H1 (cell line): Measurements from ENCODE around the gene PTPRE. TPM values are rescaled to one million over a fixed set of nuclear protein-coding genes. Genes with fewer than 3 reads are reported as not detected.

ENCODE experiments used
- CTCF ChIA-PET: fragments of 300-600 bp; sonication (Branson Sonifier 250); formaldehyde crosslinking; loops from one replicate; lab custom pipeline; 2021; ENCODE audit not compliant: partially characterized antibody; lab: Charles Lee
- POLR2A ChIA-PET: fragments of 300-600 bp; sonication (Branson Sonifier 250); formaldehyde crosslinking; loops from one replicate; lab custom pipeline; 2021; ENCODE audit warnings: inconsistent platforms; ENCODE audit not compliant: partially characterized antibody; lab: Charles Lee
- DNase-seq, 2 experiments: peaks; one replicate each; pipeline versions ENCODE4 v3.0.0 to v3.0.0-alpha.2; 2010 to 2022; ENCODE audit warnings: low spot score in 2 of 2, low read depth in 1 of 2, mixed read lengths in 1 of 2
- FAIRE-seq: peaks from 2 replicates; lab custom pipeline; 2011; peaks lifted over from hg19 to GRCh38; lab: Jason Lieb, UNC
- H2AFZ ChIP-seq: 2 replicates; pipeline ENCODE4 v1.8.1; 2012; ENCODE audit warnings: low read length, inconsistent platforms
- H2AK5ac ChIP-seq: 2 replicates; pipeline ENCODE4 v1.6.1; 2013; ENCODE audit warnings: low read depth, low read length
- H2BK120ac ChIP-seq: replicated peaks from 2 replicates; pipeline ENCODE3; 2013; ENCODE audit warnings: low read depth, low read length, inconsistent platforms
- H2BK12ac ChIP-seq: 2 replicates; pipeline ENCODE4 v1.6.1; 2013; ENCODE audit warnings: low read depth, low read length
- H2BK15ac ChIP-seq: 2 replicates; pipeline ENCODE4 v1.6.1; 2013; ENCODE audit warnings: low read length
- H2BK20ac ChIP-seq: 2 replicates; pipeline ENCODE4 v1.6.1; 2013; ENCODE audit warnings: low read length
- H2BK5ac ChIP-seq: 2 replicates; pipeline ENCODE4 v1.6.1; 2013; ENCODE audit warnings: low read depth, low read length
- H3K14ac ChIP-seq: 2 replicates; pipeline ENCODE4 v1.6.1; 2013; ENCODE audit warnings: inconsistent platforms; ENCODE audit not compliant: insufficient read length
- H3K18ac ChIP-seq: 2 replicates; pipeline ENCODE4 v1.6.1; 2013; ENCODE audit warnings: low read length; ENCODE audit errors: extremely low read depth
- H3K23ac ChIP-seq: 2 replicates; pipeline ENCODE4 v1.6.1; 2013; ENCODE audit warnings: inconsistent platforms; ENCODE audit not compliant: insufficient read length
- H3K23me2 ChIP-seq: 2 replicates; pipeline ENCODE4 v1.6.1; 2013; ENCODE audit warnings: low read depth, low read length
- H3K27ac ChIP-seq: 2 replicates; pipeline ENCODE4 v1.6.1; 2011; ENCODE audit warnings: low read depth, low read length, inconsistent platforms
- H3K27me3 ChIP-seq, 4 experiments: replicated peaks in 1 of 4; 1 replicate in 1 of 4; 2 replicates in 3 of 4; pipeline versions ENCODE4 v1.6.1 to v1.8.1; 2011 to 2013; ENCODE audit warnings: low read length in 3 of 4, mild to moderate bottlenecking in 3 of 4, inconsistent platforms in 2 of 4, mixed read lengths in 2 of 4, moderate library complexity in 1 of 4; ENCODE audit not compliant: control insufficient read depth in 3 of 4, insufficient read depth in 3 of 4; ENCODE audit errors: extremely low read depth in 1 of 4
- H3K36me3 ChIP-seq, 4 experiments: 2 replicates each; pipeline versions ENCODE4 v1.6.1 to v1.8.1; 2011 to 2013; ENCODE audit warnings: mild to moderate bottlenecking in 4 of 4, low read length in 3 of 4, moderate library complexity in 2 of 4, control low read depth in 1 of 4, inconsistent platforms in 1 of 4; ENCODE audit not compliant: insufficient read depth in 4 of 4, control insufficient read depth in 2 of 4
- H3K4ac ChIP-seq: replicated peaks from 2 replicates; pipeline ENCODE3; 2013; ENCODE audit warnings: low read length, low read depth, mixed read lengths, inconsistent platforms; ENCODE audit not compliant: insufficient read length
- H3K4me1 ChIP-seq, 4 experiments: replicated peaks in 1 of 4; 1 replicate in 1 of 4; 2 replicates in 3 of 4; pipeline versions ENCODE4 v1.6.1 to v1.8.1; 2011 to 2013; ENCODE audit warnings: low read length in 3 of 4, inconsistent platforms in 2 of 4, mixed read lengths in 1 of 4; ENCODE audit not compliant: insufficient read depth in 4 of 4, control insufficient read depth in 3 of 4
- H3K4me2 ChIP-seq, 2 experiments: 2 replicates each; pipeline versions ENCODE4 v1.6.1 to v1.8.1; 2011 to 2013; ENCODE audit warnings: low read depth in 2 of 2, low read length in 2 of 2, control low read depth in 1 of 2, inconsistent platforms in 1 of 2, mild to moderate bottlenecking in 1 of 2; ENCODE audit not compliant: insufficient read depth in 1 of 2
- H3K4me3 ChIP-seq, 4 experiments: fragments of 200-600, 300-600 bp in 1 of 4; sonication (generic), shearing (Covaris generic), sonication (Bioruptor Twin) in 1 of 4; 2 replicates each; pipeline versions ENCODE4 v1.5.1 to v1.8.1; 2011 to 2016; ENCODE audit warnings: low read length in 4 of 4, low read depth in 3 of 4, control low read depth in 2 of 4, inconsistent platforms in 2 of 4, mild to moderate bottlenecking in 2 of 4, mixed read lengths in 1 of 4, moderate library complexity in 1 of 4; ENCODE audit not compliant: insufficient read depth in 2 of 4; ENCODE audit errors: extremely low read depth in 1 of 4
- H3K56ac ChIP-seq: replicated peaks from 2 replicates; pipeline ENCODE3; 2013; ENCODE audit warnings: low read depth, mild to moderate bottlenecking, mixed read lengths, low read length, inconsistent platforms; ENCODE audit not compliant: insufficient read length
- H3K79me1 ChIP-seq: 2 replicates; pipeline ENCODE4 v1.6.1; 2013; ENCODE audit warnings: low read depth, low read length, control low read depth
- H3K79me2 ChIP-seq, 2 experiments: 2 replicates each; pipeline versions ENCODE4 v1.6.1 to v1.8.1; 2012 to 2013; ENCODE audit warnings: low read length in 2 of 2, mild to moderate bottlenecking in 2 of 2, inconsistent platforms in 1 of 2; ENCODE audit not compliant: insufficient read depth in 2 of 2, control insufficient read depth in 1 of 2
- H3K9ac ChIP-seq, 4 experiments: replicated peaks in 1 of 4; 1 replicate in 1 of 4; 2 replicates in 3 of 4; pipeline versions ENCODE4 v1.6.1 to v1.8.1; 2011 to 2013; ENCODE audit warnings: low read depth in 3 of 4, low read length in 3 of 4, control low read depth in 2 of 4, mild to moderate bottlenecking in 2 of 4, moderate library complexity in 2 of 4, inconsistent platforms in 1 of 4; ENCODE audit errors: extremely low read depth in 1 of 4
- H3K9me3 ChIP-seq, 2 experiments: 2 replicates each; pipeline versions ENCODE4 v1.6.1 to v1.8.1; 2012 to 2013; ENCODE audit warnings: mild to moderate bottlenecking in 2 of 2, moderate library complexity in 2 of 2, control low read depth in 1 of 2, inconsistent platforms in 1 of 2, low read depth in 1 of 2, low read length in 1 of 2, mixed read lengths in 1 of 2; ENCODE audit not compliant: insufficient read depth in 2 of 2
- H4K20me1 ChIP-seq, 2 experiments: replicated peaks in 1 of 2; 2 replicates each; pipeline versions ENCODE3 to v1.8.1; 2011 to 2013; ENCODE audit warnings: inconsistent platforms in 2 of 2, low read length in 2 of 2, mild to moderate bottlenecking in 1 of 2; ENCODE audit not compliant: insufficient read depth in 2 of 2, control insufficient read depth in 1 of 2
- H4K5ac ChIP-seq: 2 replicates; pipeline ENCODE4 v1.6.1; 2013; ENCODE audit warnings: low read length, low read depth, mixed read lengths, inconsistent platforms; ENCODE audit not compliant: insufficient read length
- H4K8ac ChIP-seq: 2 replicates; pipeline ENCODE4 v1.8.0; 2013; ENCODE audit warnings: mild to moderate bottlenecking, moderate library complexity, low read length, inconsistent platforms; ENCODE audit not compliant: insufficient read depth; ENCODE audit errors: extremely low read depth
- H4K91ac ChIP-seq: replicated peaks from 2 replicates; pipeline ENCODE3; 2013; ENCODE audit warnings: low read length, mixed read lengths, inconsistent platforms; ENCODE audit not compliant: insufficient read length
- ATF2 ChIP-seq: IDR thresholded peaks from 2 replicates; pipeline ENCODE4 v1.6.1; 2012; ENCODE audit warnings: low read length, inconsistent platforms
- BCL11A ChIP-seq, 2 experiments: IDR thresholded peaks; one replicate each; pipeline ENCODE4 v1.6.1; 2011; ENCODE audit warnings: low read depth in 2 of 2, low read length in 2 of 2, mild to moderate bottlenecking in 2 of 2
- EGR1 ChIP-seq: IDR thresholded peaks from 2 replicates; pipeline ENCODE4 v1.6.1; 2011; ENCODE audit warnings: low read depth, low read length, borderline replicate concordance
- GTF2F1 ChIP-seq: IDR thresholded peaks from 2 replicates; pipeline ENCODE4 v1.6.1; 2012; ENCODE audit warnings: low read depth, low read length, improper control_type of control experiment, borderline replicate concordance
- JUN ChIP-seq: IDR thresholded peaks from 2 replicates; pipeline ENCODE4 v1.6.1; 2011; ENCODE audit warnings: low read depth, mild to moderate bottlenecking, improper control_type of control experiment, low read length
- NRF1 ChIP-seq: IDR thresholded peaks from 2 replicates; pipeline ENCODE4 v1.6.1; 2011; ENCODE audit warnings: mild to moderate bottlenecking, low read depth, low read length, improper control_type of control experiment
- RBBP5 ChIP-seq: IDR thresholded peaks from 2 replicates; pipeline ENCODE4 v1.7.1; 2012; ENCODE audit warnings: low read depth, mild to moderate bottlenecking, inconsistent platforms, low read length, moderate library complexity, borderline replicate concordance
- SAP30 ChIP-seq: fragments of 300-600 bp; sonication (generic); IDR thresholded peaks from 2 replicates; pipeline ENCODE4 v1.7.1; 2012; ENCODE audit warnings: low read length, moderate library complexity, mild to moderate bottlenecking, inconsistent platforms; ENCODE audit not compliant: insufficient read depth, insufficient replicate concordance
- SP4 ChIP-seq: IDR thresholded peaks from 2 replicates; pipeline ENCODE4 v1.6.1; 2012; ENCODE audit warnings: low read length, inconsistent platforms
- SUZ12 ChIP-seq: fragments of 200-600 bp; sonication (generic); IDR thresholded peaks from 2 replicates; pipeline ENCODE4 v1.6.1; 2012; ENCODE audit warnings: mild to moderate bottlenecking, inconsistent platforms, low read length, moderate library complexity, mixed read lengths
- TAF7 ChIP-seq: optimal IDR thresholded peaks from 2 replicates; pipeline ENCODE3; 2011; ENCODE audit warnings: low read depth, mild to moderate bottlenecking, inconsistent platforms, low read length, moderate library complexity, borderline replicate concordance
- ZNF274 ChIP-seq: IDR thresholded peaks from 2 replicates; pipeline ENCODE4 v1.7.0; 2012; ENCODE audit warnings: low read length, borderline replicate concordance; ENCODE audit errors: extremely low read depth
- whole genome bisulfite sequencing, 2 experiments: shearing (Covaris generic) in 1 of 2; methylation state at CpG; one replicate each; pipeline versions ENCODE4 v1.1.6 to v1.1.7; 2013 to 2015; ENCODE audit warnings: low lambda C conversion rate in 2 of 2, mixed read lengths in 2 of 2, inconsistent platforms in 1 of 2, low coverage in 1 of 2, missing lambda C conversion rate in 1 of 2; ENCODE audit not compliant: insufficient replicate concordance in 2 of 2, insufficient coverage in 1 of 2, insufficient read length in 1 of 2; ENCODE audit errors: extremely low coverage in 1 of 2, missing lambda C conversion rate in 1 of 2; 5-methylcytosine and 5-hydroxymethylcytosine counted together
- polyA plus RNA-seq, 7 experiments: library from polyadenylated mRNA; depleted of rRNA in 3 of 7; stranded (reverse) in 5 of 7; unstranded in 2 of 7; fragments of >200 nt in 5 of 7; fragments of 200-250 nt in 2 of 7; gene quantifications; 1 replicate in 5 of 7; 2 replicates in 1 of 7; 4 replicates in 1 of 7; pipeline versions ENCODE4 v1.2.1 to v1.2.3, GENCODE V29; 2011 to 2013; ENCODE audit warnings: missing spikeins in 2 of 7, mixed read lengths in 2 of 7
- total RNA-seq: library from RNA; stranded (reverse); fragmentation: NEBNext Ultra II Directional; extraction: Animal tissue kit (Norgen Biotek cat#: 25700); gene quantifications from 2 replicates; pipeline ENCODE4 v1.2.1, GENCODE V29; 2021

Gene PTPRE
- total and polyA plus RNA-seq, 2 of the 8 experiments (the other 6 are each of a cell fraction or from before 2014, with no cell fraction given) = 0.33 to 0.54 TPM

DNA sequence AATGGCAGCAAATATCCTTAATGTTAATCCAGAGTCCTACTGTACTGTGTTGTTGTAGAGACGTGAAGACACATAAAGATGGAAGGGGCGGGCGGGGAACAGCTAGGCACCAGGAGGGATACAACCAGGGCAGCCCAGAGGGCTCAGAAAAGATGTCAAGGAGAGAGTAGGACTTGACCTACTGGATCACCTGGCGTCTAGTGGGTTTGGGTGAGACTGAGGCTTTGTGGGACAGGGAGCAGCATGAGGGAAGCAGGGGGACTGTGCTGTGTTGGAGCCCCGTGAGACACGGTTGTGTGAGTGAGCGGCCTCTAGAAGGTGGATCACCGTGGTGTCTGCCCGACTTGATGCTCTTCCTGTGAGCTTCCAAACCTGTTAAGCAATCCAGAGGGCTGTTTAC lies 68.0 kb downstream of the PTPRE start:
- no peak overlapping the region for H3K4me2 ChIP-seq
- H2BK120ac ChIP-seq = no peak overlapping the region
- 91% methylated on average over 9 of the region's 9 CpGs; no CpG with 5 or more reads in 1 of the 2 experiments for WGBS, 2 experiments
- H3K79me2 ChIP-seq = no peaks in the 10 kb centered on the region
- H3K18ac ChIP-seq = no peak overlapping the region
- H3K56ac ChIP-seq = no peak overlapping the region
- no peak overlapping the region for H3K9ac ChIP-seq
- no peak overlapping the region for H3K23ac ChIP-seq
- no peak overlapping the region for H3K14ac ChIP-seq
- H4K8ac ChIP-seq = no peak overlapping the region
- no peak overlapping the region for H3K27ac ChIP-seq
- DNase-seq (no peak), FAIRE-seq (no peak)
- no peak overlapping the region for H2BK15ac ChIP-seq
- peaks cover 0 to 5% (median 0%) of the 10 kb centered on the region in 4 experiments; a peak in 3 of 7 replicates for H3K4me1 ChIP-seq
- no peak overlapping the region for H2BK5ac ChIP-seq
- H3K9me3 ChIP-seq = 0 out of 4 replicates have a peak, but pooled peaks cover 0 to 2% of the 10 kb centered on the region in 2 experiments
- H3K36me3 ChIP-seq = no peaks in the 10 kb centered on the region
- H3K79me1 ChIP-seq = no peaks in the 10 kb centered on the region
- no peak overlapping the region for H3K4me3 ChIP-seq
- H4K20me1 ChIP-seq = no peaks in the 10 kb centered on the region
- H3K4ac ChIP-seq = no peak overlapping the region
- H2AFZ ChIP-seq = no peak overlapping the region
- CTCF ChIA-PET = interaction anchor here (0.9 to 4.3 kb wide), 8 partner anchors 36 to 97 kb away, joined by 3 to 17 read pairs (median 5); partner anchors contain the start of gene PTPRE
- no peak overlapping the region for H4K91ac ChIP-seq
- no peak overlapping the region for H2BK12ac ChIP-seq
- no peak overlapping the region for H2AK5ac ChIP-seq
- H3K23me2 ChIP-seq = no peaks in the 10 kb centered on the region
- no peaks in the 10 kb centered on the region for H3K27me3 ChIP-seq
- no peak overlapping the region for H4K5ac ChIP-seq
- no peak overlapping the region for H2BK20ac ChIP-seq
- POLR2A ChIA-PET = no interaction called here
- TF ChIP-seq NRF1 = no peak
- TF ChIP-seq BCL11A (IDR thresholded peaks at IDR 0.05; ENCODE audit: low read depth in 2 of 2, low read length in 2 of 2) = no peak
- no peak for TF ChIP-seq EGR1
- no peak for TF ChIP-seq SAP30
- TF ChIP-seq JUN = no peak
- no peak for TF ChIP-seq TAF7
- no peak for TF ChIP-seq SP4
- TF ChIP-seq RBBP5 = no peak
- no peak for TF ChIP-seq ATF2
- no peak for TF ChIP-seq SUZ12
- TF ChIP-seq GTF2F1 = no peak
- TF ChIP-seq ZNF274 = no peak
